ENCODE results near the gene PRPF6. TPM values are rescaled to one million over a fixed set of nuclear protein-coding genes. Genes with fewer than 3 reads are reported as not detected.

Gene PRPF6
- total RNA-seq, 2 donors from 2014 or later, result 32.9 to 43.6 TPM

GRCh38 chr20:63979229-63979556 lies 1.7 kb upstream of the PRPF6 start:
- Histone ChIP-seq H3K27ac (peak overlapping the region; percentile 77), H3K4me1 (peaks cover 0 to 45% of the 10 kb centered on the region in 2 donors), H3K4me3 (peak overlapping the region; percentile 46 to 71), H3K27me3 (no peaks in the 10 kb centered on the region), H3K9me3 (no peaks in the 10 kb centered on the region), H3K36me3 (peaks cover under 1% of the 10 kb centered on the region)
- no peak for TF ChIP-seq CTCF (IDR thresholded peaks at IDR 0.05)
- DNase-seq (ENCODE audit: low spot score), result no peak

GRCh38 chr20:63979557-63980316 lies 1.2 kb upstream of the PRPF6 start, which contains the start of gene SAMD10:
TSS of gene SAMD10 (minus strand) at chr20:63979642. CDS start at chr20:63979467, 175 bp downstream.
- Histone ChIP-seq H3K36me3 (peaks cover 6% of the 10 kb centered on the region), H3K27ac (peak within 1 kb of the TSS; percentile 77 to 87), H3K9me3 (no peaks in the 10 kb centered on the region), H3K4me3 (peak within 1 kb of the TSS; percentile 46 to 71), H3K4me1 (peaks cover 0 to 45% of the 10 kb centered on the region in 2 donors), H3K27me3 (no peaks in the 10 kb centered on the region)
- TF ChIP-seq CTCF (IDR thresholded peaks at IDR 0.05), result no peak
- no peak for DNase-seq (ENCODE audit: low spot score)

- Histone ChIP-seq H3K36me3 (peaks cover 12% of the 10 kb centered on the region), H3K4me3 (peak overlapping the region; percentile 80 to 87), H3K27me3 (no peaks in the 10 kb centered on the region), H3K27ac (peak overlapping the region; percentile 75 to 87), H3K4me1 (peaks cover 0 to 45% of the 10 kb centered on the region in 2 donors), H3K9me3 (no peaks in the 10 kb centered on the region)
- no peak for DNase-seq (ENCODE audit: low spot score)
- no peak for TF ChIP-seq CTCF (IDR thresholded peaks at IDR 0.05)
Observed at GRCh38 chr20:63980317-63980805, 571 bp upstream of the PRPF6 start.

- TF ChIP-seq CTCF (IDR thresholded peaks at IDR 0.05), result no peak
- peaks cover 36% of the 10 kb centered on the region for H3K36me3 ChIP-seq
- H3K4me1 ChIP-seq, result peaks cover 0 to 42% of the 10 kb centered on the region in 2 donors
- no peak overlapping the region for H3K4me3 ChIP-seq
- H3K27me3 ChIP-seq, result no peaks in the 10 kb centered on the region
- no peak for DNase-seq (ENCODE audit: low spot score)
- no peaks in the 10 kb centered on the region for H3K9me3 ChIP-seq
- H3K27ac ChIP-seq, result no peak overlapping the region
Observed at GRCh38 chr20:63982937-63983336, 2.0 kb downstream of the PRPF6 start.

- Histone ChIP-seq H3K4me1 (no peaks in the 10 kb centered on the region), H3K36me3 (peaks cover 88% of the 10 kb centered on the region)
Observed at GRCh38 chr20:64000906-64001305, 20.0 kb downstream of the PRPF6 start.

More at GRCh38 chr20:64000906-64001305, 20.0 kb downstream of the PRPF6 start:
- Histone ChIP-seq H3K9me3 (no peaks in the 10 kb centered on the region), H3K4me3 (no peak overlapping the region), H3K27me3 (no peaks in the 10 kb centered on the region), H3K27ac (no peak overlapping the region)
- no peak for DNase-seq (ENCODE audit: low spot score)
- TF ChIP-seq CTCF (IDR thresholded peaks at IDR 0.05), result no peak
